Trophoblast cell (in vitro differentiated cells and primary cell): Measurements from ENCODE around the gene UTY.

Source experiments
- DNase-seq, 2 donors: peaks; one replicate each; pipeline ENCODE4 v3.0.0-alpha.2; 2016
- H2AFZ ChIP-seq: 2 replicates; pipeline ENCODE4 v1.6.1; 2013; ENCODE audit warnings: low read length, moderate library complexity, mild to moderate bottlenecking; ENCODE audit not compliant: insufficient read depth, poor library complexity
- H2AK5ac ChIP-seq: 2 replicates; pipeline ENCODE4 v1.6.1; 2013; ENCODE audit warnings: mild to moderate bottlenecking, low read length
- H2BK120ac ChIP-seq: 2 replicates; pipeline ENCODE4 v1.6.1; 2013; ENCODE audit warnings: low read length, mild to moderate bottlenecking, moderate library complexity; ENCODE audit not compliant: insufficient read depth, poor library complexity
- H2BK12ac ChIP-seq: 2 replicates; pipeline ENCODE4 v1.6.1; 2013; ENCODE audit warnings: mild to moderate bottlenecking, low read length, moderate library complexity
- H2BK5ac ChIP-seq: 2 replicates; pipeline ENCODE4 v1.6.1; 2013; ENCODE audit warnings: low read length, low read depth, moderate library complexity, mild to moderate bottlenecking; ENCODE audit not compliant: poor library complexity
- H3K14ac ChIP-seq: 2 replicates; pipeline ENCODE4 v1.6.1; 2013; ENCODE audit warnings: mild to moderate bottlenecking, low read length
- H3K18ac ChIP-seq: 2 replicates; pipeline ENCODE4 v1.6.1; 2013; ENCODE audit warnings: mild to moderate bottlenecking, low read length
- H3K23ac ChIP-seq: 2 replicates; pipeline ENCODE4 v1.6.1; 2013; ENCODE audit warnings: low read length
- H3K27ac ChIP-seq: 2 replicates; pipeline ENCODE4 v1.5.1; 2013; ENCODE audit warnings: low read depth, mild to moderate bottlenecking, inconsistent platforms, low read length, moderate library complexity
- H3K27me3 ChIP-seq: 2 replicates; pipeline ENCODE4 v1.6.1; 2013; ENCODE audit warnings: inconsistent platforms, mild to moderate bottlenecking, low read length, moderate library complexity; ENCODE audit not compliant: insufficient read depth
- H3K36me3 ChIP-seq, 2 experiments: 1 replicate in 1 of 2; 2 replicates in 1 of 2; pipeline ENCODE4 v1.6.1; 2013; ENCODE audit warnings: low read length in 2 of 2, mild to moderate bottlenecking in 2 of 2, moderate library complexity in 1 of 2; ENCODE audit not compliant: insufficient read depth in 2 of 2, control insufficient read depth in 1 of 2
- H3K4ac ChIP-seq: 2 replicates; pipeline ENCODE4 v1.6.1; 2013; ENCODE audit warnings: low read depth, mild to moderate bottlenecking, low read length, moderate library complexity
- H3K4me1 ChIP-seq, 2 experiments: 1 replicate in 1 of 2; 2 replicates in 1 of 2; pipeline ENCODE4 v1.6.1; 2013; ENCODE audit warnings: low read length in 2 of 2, mild to moderate bottlenecking in 2 of 2, moderate library complexity in 1 of 2; ENCODE audit not compliant: insufficient read depth in 2 of 2, control insufficient read depth in 1 of 2
- H3K4me2 ChIP-seq: 2 replicates; pipeline ENCODE4 v1.6.1; 2013; ENCODE audit warnings: inconsistent platforms, mild to moderate bottlenecking, low read length, moderate library complexity
- H3K4me3 ChIP-seq: 2 replicates; pipeline ENCODE4 v1.5.1; 2013; ENCODE audit warnings: mild to moderate bottlenecking, low read depth, low read length, inconsistent platforms
- H3K79me1 ChIP-seq: one replicate; pipeline ENCODE4 v1.6.1; 2013; ENCODE audit warnings: low read length
- H3K79me2 ChIP-seq: 2 replicates; pipeline ENCODE4 v1.6.1; 2013; ENCODE audit warnings: low read length, mild to moderate bottlenecking; ENCODE audit not compliant: control insufficient read depth, insufficient read depth, poor library complexity
- H3K9ac ChIP-seq: 2 replicates; pipeline ENCODE4 v1.6.1; 2013; ENCODE audit warnings: mild to moderate bottlenecking, low read length
- H3K9me3 ChIP-seq: 2 replicates; pipeline ENCODE4 v1.6.1; 2013; ENCODE audit warnings: low read depth, mild to moderate bottlenecking, control low read depth, inconsistent platforms, low read length; ENCODE audit not compliant: insufficient read depth
- H4K12ac ChIP-seq: 2 replicates; pipeline ENCODE4 v1.6.1; 2013; ENCODE audit warnings: low read depth, mild to moderate bottlenecking, low read length, moderate library complexity
- H4K8ac ChIP-seq: 2 replicates; pipeline ENCODE4 v1.6.1; 2013; ENCODE audit warnings: low read depth, mild to moderate bottlenecking, low read length, moderate library complexity
- H4K91ac ChIP-seq: one replicate; pipeline ENCODE4 v1.6.1; 2013; ENCODE audit warnings: low read depth, mild to moderate bottlenecking, low read length, moderate library complexity
- WGBS: extraction: QIAGEN DNeasy Blood & Tissue Kit; methylation state at CpG from one replicate; pipeline ENCODE4 v1.1.7; 2013; ENCODE audit warnings: missing lambda C conversion rate; ENCODE audit not compliant: insufficient read length, insufficient coverage; ENCODE audit errors: extremely low coverage; 5-methylcytosine and 5-hydroxymethylcytosine counted together

Gene UTY

DNA sequence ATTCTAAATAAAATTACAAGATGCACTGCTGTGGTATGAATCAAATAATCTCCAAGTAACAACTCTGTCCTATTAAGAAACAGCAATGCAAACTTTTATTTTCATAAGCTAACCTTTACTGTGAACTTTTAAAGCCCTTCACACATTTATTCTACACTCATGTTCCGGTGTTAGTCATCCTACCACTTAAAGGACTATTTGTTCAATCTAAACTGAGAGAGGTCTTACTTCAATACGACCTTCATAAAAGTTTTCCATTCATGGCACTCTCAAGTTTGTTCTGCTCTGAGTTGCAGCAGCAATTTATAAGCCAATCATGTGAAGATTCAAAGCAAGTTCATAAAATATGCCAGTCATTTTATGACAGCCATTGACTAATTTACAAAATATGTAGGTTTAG lies 4.8 kb downstream of the UTY start:
- Histone ChIP-seq H2AK5ac (no peak overlapping the region), H3K4ac (no peak overlapping the region), H3K4me3 (no peak overlapping the region), H4K12ac (no peak overlapping the region), H4K91ac (no peak overlapping the region), H3K4me2 (no peak overlapping the region), H3K79me1 (peaks cover 9% of the 10 kb centered on the region), H3K23ac (no peak overlapping the region), H2BK12ac (no peak overlapping the region), H3K9me3 (no peaks in the 10 kb centered on the region), H3K79me2 (peaks cover 5% of the 10 kb centered on the region), H3K4me1 (peaks cover 0 to under 1% of the 10 kb centered on the region in 2 experiments), H4K8ac (no peak overlapping the region), H2BK5ac (no peak overlapping the region), H3K36me3 (peaks cover 9 to 10% of the 10 kb centered on the region in 2 experiments), H3K9ac (no peak overlapping the region), H3K14ac (no peak overlapping the region), H3K27ac (no peak overlapping the region), H3K18ac (no peak overlapping the region), H2AFZ (no peak overlapping the region), H2BK120ac (no peak overlapping the region), H3K27me3 (no peaks in the 10 kb centered on the region)
- no CpG with 5 or more reads among the region's 2 CpGs for WGBS
- DNase-seq, result no peak

DNA sequence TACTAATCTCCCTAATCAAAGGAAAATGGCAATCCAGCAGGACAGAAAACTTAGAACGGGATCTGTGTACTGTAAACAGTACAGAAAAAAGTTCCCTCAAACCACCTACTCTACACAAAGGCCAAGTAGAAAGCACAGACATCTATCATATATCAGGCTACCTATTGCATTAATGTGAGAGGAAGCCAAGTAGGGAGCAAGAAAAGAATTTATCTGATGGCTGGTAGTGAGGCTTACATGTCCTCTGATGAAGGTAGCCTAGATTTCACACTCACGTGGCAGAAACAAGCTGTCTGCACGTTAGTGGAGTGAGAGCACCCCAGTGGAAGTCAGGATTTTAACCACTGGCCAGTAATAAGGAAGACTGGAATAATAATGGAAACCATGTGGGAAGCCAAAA lies 28.3 kb downstream of the UTY start:
- H4K8ac ChIP-seq, result no peak overlapping the region
- H3K27me3 ChIP-seq, result no peaks in the 10 kb centered on the region
- H2BK5ac ChIP-seq, result no peak overlapping the region
- H3K27ac ChIP-seq, result no peak overlapping the region
- H3K18ac ChIP-seq, result no peak overlapping the region
- H3K4me1 ChIP-seq, result no peaks in the 10 kb centered on the region
- H3K79me1 ChIP-seq, result no peaks in the 10 kb centered on the region
- H3K4me2 ChIP-seq, result no peak overlapping the region
- peaks cover 0 to 1% of the 10 kb centered on the region in 2 experiments for H3K36me3 ChIP-seq
- DNase-seq, result no peak
- no peak overlapping the region for H3K23ac ChIP-seq
- H4K91ac ChIP-seq, result no peak overlapping the region
- H2BK12ac ChIP-seq, result no peak overlapping the region
- no peaks in the 10 kb centered on the region for H3K9me3 ChIP-seq
- H3K9ac ChIP-seq, result no peak overlapping the region
- H2BK120ac ChIP-seq, result no peak overlapping the region
- no peak overlapping the region for H3K14ac ChIP-seq
- H2AFZ ChIP-seq, result no peak overlapping the region
- H3K4ac ChIP-seq, result no peak overlapping the region
- no peak overlapping the region for H3K4me3 ChIP-seq
- H2AK5ac ChIP-seq, result no peak overlapping the region
- H3K79me2 ChIP-seq, result no peaks in the 10 kb centered on the region
- H4K12ac ChIP-seq, result no peak overlapping the region
- WGBS, result no CpG with 5 or more reads among the region's 3 CpGs

DNA sequence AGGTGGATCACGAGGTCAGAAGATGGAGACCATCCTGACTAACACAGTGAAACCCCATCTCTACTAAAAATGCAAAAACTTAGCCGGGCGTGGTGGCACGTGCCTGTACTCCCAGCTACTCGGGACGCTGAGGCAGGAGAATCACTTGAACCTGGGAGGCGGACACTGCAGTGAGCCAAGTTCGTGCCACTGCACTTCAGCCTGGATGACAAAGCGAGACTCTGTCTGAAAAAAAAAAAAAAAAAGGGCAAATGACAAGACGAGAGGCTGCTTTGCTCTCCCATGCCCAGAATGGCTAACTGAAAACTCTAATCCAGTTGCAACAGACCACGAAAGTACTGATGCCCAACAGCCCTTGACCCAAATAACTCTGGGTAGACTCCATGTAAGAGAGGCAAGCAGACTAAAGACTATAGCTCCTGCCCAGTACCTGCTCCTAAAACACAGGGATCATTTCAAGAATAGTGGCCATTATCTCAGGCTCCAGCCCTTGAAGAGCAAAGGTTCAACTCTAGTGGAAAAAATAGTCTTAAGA lies 29.2 kb downstream of the UTY start:
- Histone ChIP-seq H3K79me2 (no peaks in the 10 kb centered on the region), H3K14ac (no peak overlapping the region), H2BK5ac (no peak overlapping the region), H3K36me3 (peaks cover 0 to 1% of the 10 kb centered on the region in 2 experiments), H2AFZ (no peak overlapping the region), H3K18ac (no peak overlapping the region), H3K9me3 (no peaks in the 10 kb centered on the region), H3K23ac (no peak overlapping the region), H2AK5ac (no peak overlapping the region), H4K91ac (no peak overlapping the region), H3K4me3 (no peak overlapping the region), H4K12ac (no peak overlapping the region), H3K4ac (no peak overlapping the region), H3K4me1 (no peaks in the 10 kb centered on the region), H2BK120ac (no peak overlapping the region), H3K9ac (no peak overlapping the region), H4K8ac (no peak overlapping the region), H3K4me2 (no peak overlapping the region), H3K79me1 (no peaks in the 10 kb centered on the region), H2BK12ac (no peak overlapping the region), H3K27me3 (no peaks in the 10 kb centered on the region), H3K27ac (no peak overlapping the region)
- WGBS, result no CpG with 5 or more reads among the region's 11 CpGs
- DNase-seq, result no peak

DNA sequence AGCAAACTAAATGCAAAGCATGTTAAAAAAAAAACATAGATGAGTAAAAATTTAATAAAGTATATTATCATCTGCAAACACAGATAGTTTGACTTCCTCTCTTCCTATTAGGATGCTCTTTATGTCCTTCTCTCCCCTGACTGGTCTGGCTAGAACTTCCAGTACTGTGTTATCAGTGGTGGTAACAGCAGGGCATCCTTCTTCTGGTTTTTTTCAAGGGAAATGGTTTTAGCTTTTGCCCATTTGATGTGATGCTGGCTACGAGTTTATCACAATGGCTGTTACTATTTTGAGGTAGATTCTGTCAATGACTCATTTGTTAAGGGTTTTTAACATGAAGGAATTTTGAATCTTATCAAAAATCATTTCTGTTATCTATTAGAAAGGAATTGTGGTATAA lies 34.3 kb downstream of the UTY start:
- H3K4ac ChIP-seq, result no peak overlapping the region
- no peaks in the 10 kb centered on the region for H3K79me2 ChIP-seq
- H3K14ac ChIP-seq, result no peak overlapping the region
- no peak overlapping the region for H2BK5ac ChIP-seq
- H3K4me2 ChIP-seq, result no peak overlapping the region
- no peak overlapping the region for H2AFZ ChIP-seq
- H2AK5ac ChIP-seq, result no peak overlapping the region
- H3K23ac ChIP-seq, result no peak overlapping the region
- H3K9ac ChIP-seq, result no peak overlapping the region
- no peaks in the 10 kb centered on the region for H3K9me3 ChIP-seq
- no peak for DNase-seq
- no peak overlapping the region for H4K12ac ChIP-seq
- H3K4me3 ChIP-seq, result no peak overlapping the region
- no peak overlapping the region for H3K18ac ChIP-seq
- no peak overlapping the region for H3K27ac ChIP-seq
- no peaks in the 10 kb centered on the region for H3K27me3 ChIP-seq
- no peak overlapping the region for H2BK120ac ChIP-seq
- H2BK12ac ChIP-seq, result no peak overlapping the region
- H4K91ac ChIP-seq, result no peak overlapping the region
- H4K8ac ChIP-seq, result no peak overlapping the region
- WGBS, result no CpG with 5 or more reads among the region's 1 CpG
- peaks cover 0 to 3% of the 10 kb centered on the region in 2 experiments for H3K4me1 ChIP-seq
- peaks cover 0 to 3% of the 10 kb centered on the region in 2 experiments for H3K36me3 ChIP-seq
- H3K79me1 ChIP-seq, result no peaks in the 10 kb centered on the region
